ENCODE results near the gene OR2AE1.

The OR2AE1 gene

GRCh38 chr7:99860281-99861127, 16.3 kb downstream of the OR2AE1 start:
- peak; percentile 93 for DNase-seq (ENCODE audit: low read depth)

GRCh38 chr7:99855236-99855635, 21.6 kb downstream of the OR2AE1 start:
- DNase-seq (ENCODE audit: low read depth): no peak

- DNase-seq (ENCODE audit: low read depth): no peak
Observed at GRCh38 chr7:99848420-99849216, 28.2 kb downstream of the OR2AE1 start.

GRCh38 chr7:99844328-99844727, 32.5 kb downstream of the OR2AE1 start:
- no peak for DNase-seq (ENCODE audit: low read depth)

- peak; percentile 21 for DNase-seq (ENCODE audit: low read depth)
Observed at GRCh38 chr7:99843808-99844207, 33.0 kb downstream of the OR2AE1 start.

- no peak for DNase-seq (ENCODE audit: low read depth)
Observed at GRCh38 chr7:99842926-99843325, 33.9 kb downstream of the OR2AE1 start.

- DNase-seq (ENCODE audit: low read depth): no peak
Observed at GRCh38 chr7:99840136-99840869, 36.5 kb downstream of the OR2AE1 start.

- DNase-seq (ENCODE audit: low read depth): no peak
Observed at GRCh38 chr7:99839287-99840021, 37.4 kb downstream of the OR2AE1 start.

DNA sequence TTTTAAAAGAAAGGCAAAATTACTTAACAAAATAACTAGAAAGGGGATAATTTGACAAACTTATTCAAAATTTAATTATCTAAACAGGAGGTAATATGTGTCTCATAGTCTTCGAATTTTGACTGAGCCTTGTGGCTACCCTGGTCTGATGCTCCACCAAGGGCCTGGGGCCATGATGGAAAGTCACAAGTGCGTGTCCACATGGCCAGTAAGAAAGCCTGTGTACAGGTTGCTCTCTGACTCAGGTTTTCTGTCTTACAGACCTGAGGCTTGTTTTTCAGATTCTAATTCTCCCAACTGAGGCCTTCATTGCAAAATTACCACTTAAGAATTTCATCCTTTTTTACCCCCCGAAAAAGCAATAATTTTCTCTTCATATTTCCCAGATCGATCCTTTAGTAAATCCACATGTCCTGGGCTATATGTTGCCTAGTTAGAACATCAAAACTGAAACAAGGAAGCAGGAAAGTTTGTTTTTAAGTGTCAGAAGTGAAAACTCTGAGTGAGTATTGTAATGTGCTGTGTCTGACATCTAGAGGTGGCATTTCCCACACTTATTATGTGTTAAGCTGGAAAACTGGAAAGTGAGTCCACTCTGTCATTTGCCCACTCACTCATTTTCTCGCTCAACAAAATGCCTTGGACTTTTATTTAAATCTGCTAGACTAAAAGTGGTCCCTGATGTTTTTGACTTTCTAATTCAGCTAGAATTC, 39.0 kb downstream of the OR2AE1 start:
- peak; percentile 9 for DNase-seq (ENCODE audit: low read depth)

GRCh38 chr7:99835189-99835588, 41.6 kb downstream of the OR2AE1 start:
- DNase-seq (ENCODE audit: low read depth): no peak

- no peak for DNase-seq (ENCODE audit: low read depth)
Observed at GRCh38 chr7:99834382-99834781, 42.5 kb downstream of the OR2AE1 start.

GRCh38 chr7:99833289-99833877, 43.5 kb downstream of the OR2AE1 start:
- DNase-seq (ENCODE audit: low read depth): no peak

- DNase-seq (ENCODE audit: low read depth): no peak
Observed at GRCh38 chr7:99831595-99831994, 45.2 kb downstream of the OR2AE1 start.

GRCh38 chr7:99829524-99830160, 47.2 kb downstream of the OR2AE1 start:
- no peak for DNase-seq (ENCODE audit: low read depth)

DNA sequence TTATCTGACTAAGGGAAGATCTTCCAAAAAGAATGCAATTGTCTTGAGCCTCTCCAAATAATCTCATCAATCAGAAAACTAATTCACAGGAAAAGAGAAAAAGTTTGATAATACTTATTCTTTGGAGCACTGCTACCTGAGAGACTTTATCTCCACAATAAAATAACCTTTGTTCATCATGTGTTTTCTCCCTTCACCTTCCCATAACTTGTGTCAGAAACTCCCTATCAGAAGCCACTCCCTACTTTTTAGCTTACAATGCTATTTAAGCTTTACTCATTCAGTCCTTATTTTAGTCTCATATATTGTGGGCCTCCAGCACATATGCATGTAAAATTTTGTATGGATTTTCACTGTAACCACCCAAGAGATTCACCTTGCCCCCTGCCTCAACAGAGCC, 48.0 kb downstream of the OR2AE1 start:
- DNase-seq (ENCODE audit: low read depth): no peak

DNA sequence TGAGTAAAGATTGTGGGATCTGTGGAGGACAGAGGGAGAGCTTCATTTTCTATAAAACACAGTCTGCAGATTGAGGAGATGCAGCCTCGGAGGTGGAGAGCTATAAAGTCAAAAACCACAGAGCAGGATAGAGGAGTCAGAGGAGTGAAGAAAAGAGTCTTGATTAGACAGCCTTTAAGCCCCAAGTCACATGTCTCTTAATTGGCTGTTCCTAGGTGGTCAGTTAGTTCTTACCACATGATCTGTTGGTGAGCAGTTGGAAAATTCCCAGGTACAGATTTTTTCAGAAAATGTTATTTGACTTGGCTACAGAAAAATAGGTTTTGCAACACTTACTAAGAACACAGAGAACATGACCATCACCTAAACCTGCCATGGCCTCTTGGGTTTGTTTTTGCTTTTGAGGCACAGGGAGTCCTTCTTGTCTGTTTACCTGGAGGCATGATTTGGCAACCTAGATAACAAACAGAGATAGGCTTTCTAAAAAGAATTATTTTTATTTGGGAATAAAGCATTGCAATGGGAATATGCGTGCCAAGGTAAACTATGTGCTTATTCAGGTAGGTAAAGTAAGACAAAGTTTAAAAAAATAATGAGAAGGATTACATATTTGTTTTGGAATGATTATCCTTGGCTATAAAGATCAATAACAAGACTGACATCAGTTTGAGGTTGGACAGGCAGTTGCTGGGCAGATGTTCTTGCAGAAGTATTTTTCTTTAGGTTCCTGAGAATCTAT, 49.6 kb downstream of the OR2AE1 start:
- no peak for DNase-seq (ENCODE audit: low read depth)

Measured in stromal cell of bone marrow (primary cell).